HepG2 (cell line): ENCODE results near the gene RAD54L2. TPM values are rescaled to one million over a fixed set of nuclear protein-coding genes. Genes with fewer than 3 reads are reported as not detected.

Experiments used
- ARNT2 ChIP-seq: sonication (generic); formaldehyde crosslinking; IDR thresholded peaks from 2 replicates; pipeline ENCODE4 v1.8.0; 2022; ENCODE audit warnings: mild to moderate bottlenecking, low read depth, missing genetic modification reagents, moderate library complexity
- CCDC6 ChIP-seq: sonication (generic); formaldehyde crosslinking; IDR thresholded peaks from 2 replicates; pipeline ENCODE4 v1.8.1; 2022; ENCODE audit warnings: mild to moderate bottlenecking, missing genetic modification reagents, moderate library complexity
- ELF1 ChIP-seq: sonication (generic); formaldehyde crosslinking; IDR thresholded peaks from 2 replicates; pipeline ENCODE4 v1.4.0; 2020; ENCODE audit warnings: missing genetic modification reagents
- HNRNPH1 ChIP-seq: fragments of 200-400 bp; formaldehyde crosslinking; optimal IDR thresholded peaks from 2 replicates; pipeline ENCODE3; 2017; ENCODE audit warnings: mild to moderate bottlenecking, low read depth, low read length
- ISX ChIP-seq: sonication (generic); formaldehyde crosslinking; conservative IDR thresholded peaks from 2 replicates; pipeline ENCODE4 v1.5.0; 2020; ENCODE audit warnings: missing genetic modification reagents
- MAFK ChIP-seq, 2 experiments: IDR thresholded peaks in 1 of 2; conservative IDR thresholded peaks in 1 of 2; 2 replicates each; pipeline ENCODE4 v1.6.1; 2011; ENCODE audit warnings: improper control_type of control experiment in 2 of 2, low read length in 2 of 2
- MXI1 ChIP-seq: IDR thresholded peaks from 3 replicates; pipeline ENCODE4 v1.6.1; 2012; ENCODE audit warnings: low read depth, low read length, inconsistent platforms, borderline replicate concordance
- NONO ChIP-seq, 2 experiments: fragments of 450-650 bp in 1 of 2; sonication (generic) in 1 of 2; formaldehyde crosslinking in 1 of 2; IDR thresholded peaks in 1 of 2; conservative IDR thresholded peaks in 1 of 2; 2 replicates each; pipeline versions ENCODE4 v1.6.1 to v1.8.0; 2017 to 2022; ENCODE audit warnings: mild to moderate bottlenecking in 1 of 2, missing genetic modification reagents in 1 of 2, moderate library complexity in 1 of 2
- NR2C2 ChIP-seq: sonication (generic); formaldehyde crosslinking; IDR thresholded peaks from 2 replicates; pipeline ENCODE4 v1.4.0; 2020; ENCODE audit warnings: missing genetic modification reagents, mild to moderate bottlenecking, moderate library complexity, borderline replicate concordance
- PHF20 ChIP-seq: sonication (generic); formaldehyde crosslinking; IDR thresholded peaks from 2 replicates; pipeline ENCODE4 v1.5.0; 2020; ENCODE audit warnings: mild to moderate bottlenecking, missing genetic modification reagents
- RAD21 ChIP-seq: fragments of 450-650 bp; formaldehyde crosslinking; IDR thresholded peaks from 2 replicates; pipeline ENCODE4 v1.5.0; 2020; ENCODE audit warnings: mild to moderate bottlenecking
- SKI ChIP-seq: fragments of 450-650 bp; IDR thresholded peaks from one replicate; pipeline ENCODE4 v1.6.1; 2018; ENCODE audit warnings: mild to moderate bottlenecking; ENCODE audit not compliant: partially characterized antibody
- SP2 ChIP-seq: sonication (generic); formaldehyde crosslinking; IDR thresholded peaks from 2 replicates; pipeline ENCODE4 v1.5.1; 2020; ENCODE audit warnings: mild to moderate bottlenecking, missing genetic modification reagents
- SRF ChIP-seq: IDR thresholded peaks from 2 replicates; pipeline ENCODE4 v1.6.1; 2011; ENCODE audit warnings: mild to moderate bottlenecking, low read depth, low read length, moderate library complexity
- YEATS4 ChIP-seq: sonication (generic); formaldehyde crosslinking; IDR thresholded peaks from 2 replicates; pipeline ENCODE4 v1.4.0; 2020; ENCODE audit warnings: missing genetic modification reagents, borderline replicate concordance
- ZBTB3 ChIP-seq: sonication (generic); formaldehyde crosslinking; IDR thresholded peaks from 2 replicates; pipeline ENCODE4 v1.4.0; 2020; ENCODE audit warnings: low read depth, mild to moderate bottlenecking, moderate library complexity, missing genetic modification reagents, borderline replicate concordance
- ZFP37 ChIP-seq: sonication (generic); formaldehyde crosslinking; IDR thresholded peaks from 2 replicates; pipeline ENCODE4 v1.4.0; 2020; ENCODE audit warnings: missing genetic modification reagents, borderline replicate concordance
- ZNF234 ChIP-seq: sonication (generic); formaldehyde crosslinking; conservative IDR thresholded peaks from 2 replicates; pipeline ENCODE4 v1.5.1; 2020; ENCODE audit warnings: mild to moderate bottlenecking, missing genetic modification reagents
- ZNF264 ChIP-seq: sonication (generic); formaldehyde crosslinking; IDR thresholded peaks from 2 replicates; pipeline ENCODE4 v1.4.0; 2020; ENCODE audit warnings: missing genetic modification reagents
- ZNF274 ChIP-seq: sonication (generic); formaldehyde crosslinking; IDR thresholded peaks from 2 replicates; pipeline ENCODE4 v1.5.1; 2020; ENCODE audit warnings: mild to moderate bottlenecking, missing genetic modification reagents
- ZNF484 ChIP-seq: sonication (generic); formaldehyde crosslinking; IDR thresholded peaks from 2 replicates; pipeline ENCODE4 v1.5.1; 2020; ENCODE audit warnings: mild to moderate bottlenecking, low read depth, missing genetic modification reagents, borderline replicate concordance
- ZNF672 ChIP-seq: sonication (generic); formaldehyde crosslinking; IDR thresholded peaks from 2 replicates; pipeline ENCODE4 v1.8.1; 2022; ENCODE audit warnings: missing genetic modification reagents
- ZSCAN9 ChIP-seq: IDR thresholded peaks from 2 replicates; pipeline ENCODE4 v1.6.1; 2016; ENCODE audit warnings: borderline replicate concordance
- polyA plus RNA-seq, 8 experiments: library from polyadenylated mRNA; depleted of rRNA in 3 of 8; stranded (reverse) in 7 of 8; unstranded in 1 of 8; fragments of >200 nt; fragmentation: Illumina TruSeq in 4 of 8; extraction: Trizol in 4 of 8; gene quantifications; 2 replicates each; pipeline versions ENCODE4 v1.2.1 to v1.2.3, GENCODE V29; 2011 to 2016; ENCODE audit warnings: low read depth in 4 of 8, missing spikeins in 1 of 8, mixed read lengths in 1 of 8; ENCODE audit not compliant: insufficient read depth in 1 of 8
- total RNA-seq, 5 experiments: library from RNA; depleted of rRNA; stranded (reverse); fragments of >200 nt; fragmentation: Illumina TruSeq; extraction: Trizol; gene quantifications; 2 replicates each; pipeline ENCODE4 v1.2.3, GENCODE V29; 2016; ENCODE audit warnings: low read depth in 1 of 5
- TF ChIP-seq, protein P1 (sequence below): sonication (generic); formaldehyde crosslinking; IDR thresholded peaks from 2 replicates; pipeline ENCODE4 v1.8.0; 2022; ENCODE audit warnings: mild to moderate bottlenecking, missing genetic modification reagents, moderate library complexity
- TF ChIP-seq, protein P2 (sequence below): fragments of 450-650 bp; IDR thresholded peaks from 2 replicates; pipeline ENCODE4 v1.6.1; 2016
- TF ChIP-seq, protein P3 (sequence below): sonication (generic); formaldehyde crosslinking; IDR thresholded peaks from 2 replicates; pipeline ENCODE4 v1.4.0; 2020; ENCODE audit warnings: mild to moderate bottlenecking, missing genetic modification reagents
- TF ChIP-seq, protein P4 (sequence below): IDR thresholded peaks from 2 replicates; pipeline ENCODE4 v1.6.1; 2016; ENCODE audit warnings: mild to moderate bottlenecking, missing biosample characterization, missing genetic modification reagents

Gene RAD54L2
- total and polyA plus RNA-seq, 2 of the 13 experiments (the other 11 are each of a cell fraction or from before 2014, with no cell fraction given), result 5.5 to 14.8 TPM

- TF ChIP-seq ZNF274 (CRISPR knock-in tag), result peak; percentile 61; the same call in 1 of the 2 replicates
- TF ChIP-seq SKI, result peak; percentile 81
- TF ChIP-seq SRF, result peak; percentile 59; the same call in 1 of the 2 replicates
- TF ChIP-seq MXI1, result peak; percentile 86; the same call in 2 of the 3 replicates
- TF ChIP-seq ZNF484 (CRISPR knock-in tag), result no peak
- TF ChIP-seq NONO (IDR thresholded peaks at IDR 0.05), result no peak
- peak; percentile 97 for TF ChIP-seq NONO (CRISPR knock-in tag; conservative IDR thresholded peaks at IDR 0.05)
- TF ChIP-seq, protein P1, sequence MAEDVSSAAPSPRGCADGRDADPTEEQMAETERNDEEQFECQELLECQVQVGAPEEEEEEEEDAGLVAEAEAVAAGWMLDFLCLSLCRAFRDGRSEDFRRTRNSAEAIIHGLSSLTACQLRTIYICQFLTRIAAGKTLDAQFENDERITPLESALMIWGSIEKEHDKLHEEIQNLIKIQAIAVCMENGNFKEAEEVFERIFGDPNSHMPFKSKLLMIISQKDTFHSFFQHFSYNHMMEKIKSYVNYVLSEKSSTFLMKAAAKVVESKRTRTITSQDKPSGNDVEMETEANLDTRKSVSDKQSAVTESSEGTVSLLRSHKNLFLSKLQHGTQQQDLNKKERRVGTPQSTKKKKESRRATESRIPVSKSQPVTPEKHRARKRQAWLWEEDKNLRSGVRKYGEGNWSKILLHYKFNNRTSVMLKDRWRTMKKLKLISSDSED (CRISPR knock-in tag), result peak; percentile 59; the same call in 1 of the 2 replicates
- peak; percentile 90 for TF ChIP-seq NR2C2 (CRISPR knock-in tag)
- TF ChIP-seq RAD21 (CRISPR knock-in tag), result peak; percentile 78
- TF ChIP-seq PHF20 (CRISPR knock-in tag), result peak; percentile 95
- TF ChIP-seq ZNF234 (CRISPR knock-in tag), result 0 out of 2 replicates have a peak, but pooled peaks have one; percentile 82
- TF ChIP-seq CCDC6 (CRISPR knock-in tag), result peak; percentile 99
- peak; percentile 99 for TF ChIP-seq YEATS4 (CRISPR knock-in tag)
- TF ChIP-seq ZNF264 (CRISPR knock-in tag), result peak; percentile 87
- TF ChIP-seq, protein P2, sequence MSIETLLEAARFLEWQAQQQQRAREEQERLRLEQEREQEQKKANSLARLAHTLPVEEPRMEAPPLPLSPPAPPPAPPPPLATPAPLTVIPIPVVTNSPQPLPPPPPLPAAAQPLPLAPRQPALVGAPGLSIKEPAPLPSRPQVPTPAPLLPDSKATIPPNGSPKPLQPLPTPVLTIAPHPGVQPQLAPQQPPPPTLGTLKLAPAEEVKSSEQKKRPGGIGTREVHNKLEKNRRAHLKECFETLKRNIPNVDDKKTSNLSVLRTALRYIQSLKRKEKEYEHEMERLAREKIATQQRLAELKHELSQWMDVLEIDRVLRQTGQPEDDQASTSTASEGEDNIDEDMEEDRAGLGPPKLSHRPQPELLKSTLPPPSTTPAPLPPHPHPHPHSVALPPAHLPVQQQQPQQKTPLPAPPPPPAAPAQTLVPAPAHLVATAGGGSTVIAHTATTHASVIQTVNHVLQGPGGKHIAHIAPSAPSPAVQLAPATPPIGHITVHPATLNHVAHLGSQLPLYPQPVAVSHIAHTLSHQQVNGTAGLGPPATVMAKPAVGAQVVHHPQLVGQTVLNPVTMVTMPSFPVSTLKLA, result no peak
- 0 out of 2 replicates have a peak, but pooled peaks have one; percentile 81 for TF ChIP-seq ZNF672 (CRISPR knock-in tag)
- TF ChIP-seq, protein P3, sequence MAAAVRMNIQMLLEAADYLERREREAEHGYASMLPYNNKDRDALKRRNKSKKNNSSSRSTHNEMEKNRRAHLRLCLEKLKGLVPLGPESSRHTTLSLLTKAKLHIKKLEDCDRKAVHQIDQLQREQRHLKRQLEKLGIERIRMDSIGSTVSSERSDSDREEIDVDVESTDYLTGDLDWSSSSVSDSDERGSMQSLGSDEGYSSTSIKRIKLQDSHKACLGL, result peak; percentile 72
- TF ChIP-seq SP2 (CRISPR knock-in tag), result peak; percentile 64
- TF ChIP-seq, protein P4, sequence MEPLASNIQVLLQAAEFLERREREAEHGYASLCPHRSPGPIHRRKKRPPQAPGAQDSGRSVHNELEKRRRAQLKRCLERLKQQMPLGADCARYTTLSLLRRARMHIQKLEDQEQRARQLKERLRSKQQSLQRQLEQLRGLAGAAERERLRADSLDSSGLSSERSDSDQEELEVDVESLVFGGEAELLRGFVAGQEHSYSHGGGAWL, result peak; percentile 94
- TF ChIP-seq ZSCAN9, result peak; percentile 78; the same call in 1 of the 2 replicates
- no peak for TF ChIP-seq ZBTB3 (CRISPR knock-in tag)
- no peak for TF ChIP-seq HNRNPH1
- TF ChIP-seq MAFK (conservative IDR thresholded peaks at IDR 0.05 in 1 of 2, IDR thresholded peaks at IDR 0.05 in 1 of 2; ENCODE audit: low read length in 2 of 2), result no peak
- TF ChIP-seq ISX, result 0 out of 2 replicates have a peak, but pooled peaks have one; percentile 48
- TF ChIP-seq ZFP37 (CRISPR knock-in tag), result peak; percentile 70; the same call in 1 of the 2 replicates
- TF ChIP-seq ARNT2, result peak; percentile 95
- TF ChIP-seq ELF1, result peak; percentile 56
Observed at GRCh38 chr3:51538459-51539290, at the start of gene RAD54L2 (continued).
